GM08714 (cell line): ENCODE results near the gene BOLA1.
A peak's percentile ranks its signal among the peaks of the same experiment; 100 is the strongest.

Experiments used
- H3K4me3 ChIP-seq: fragments of 200-500 bp; sonication (Bioruptor generic); 2 replicates; pipeline ENCODE4 v1.5.1; 2014; ENCODE audit warnings: mild to moderate bottlenecking, low read length, inconsistent platforms
- ZNF274 ChIP-seq: IDR thresholded peaks from 2 replicates; pipeline ENCODE4 v1.6.1; 2012; ENCODE audit warnings: mild to moderate bottlenecking, low read depth, low read length

Gene BOLA1

DNA sequence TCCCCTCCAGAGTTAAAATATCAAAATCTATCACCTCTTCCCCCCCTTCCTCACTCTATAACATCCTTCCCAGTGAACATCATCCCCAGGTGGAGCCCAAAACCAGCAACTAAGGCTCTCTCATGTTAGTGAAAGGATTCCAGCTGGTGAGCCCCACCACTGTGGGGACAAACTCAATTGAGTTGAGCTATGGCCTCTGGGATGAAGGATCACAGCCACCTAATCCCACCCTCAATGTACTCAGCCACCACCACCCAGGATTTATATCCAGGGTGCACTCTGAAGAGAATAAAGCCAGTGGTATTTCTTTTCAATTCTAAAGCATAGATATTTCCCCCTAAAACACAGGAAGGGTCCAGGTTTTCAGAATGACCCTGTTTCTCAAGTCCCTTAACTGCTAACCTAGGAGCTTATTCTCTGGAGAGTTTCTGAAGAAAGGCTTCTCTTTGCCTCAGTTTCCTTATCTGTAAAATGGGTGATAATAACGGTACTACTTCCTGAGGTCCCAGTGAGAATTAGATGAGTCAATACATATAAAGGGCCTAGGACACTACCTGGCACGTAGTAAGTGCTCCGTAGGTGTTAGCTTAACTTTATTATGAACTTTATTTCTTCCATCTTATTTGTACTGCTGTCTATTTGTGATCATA, 15.6 kb upstream of the BOLA1 start:
- no peak for TF ChIP-seq ZNF274
- H3K4me3 ChIP-seq, result no peak overlapping the region

DNA sequence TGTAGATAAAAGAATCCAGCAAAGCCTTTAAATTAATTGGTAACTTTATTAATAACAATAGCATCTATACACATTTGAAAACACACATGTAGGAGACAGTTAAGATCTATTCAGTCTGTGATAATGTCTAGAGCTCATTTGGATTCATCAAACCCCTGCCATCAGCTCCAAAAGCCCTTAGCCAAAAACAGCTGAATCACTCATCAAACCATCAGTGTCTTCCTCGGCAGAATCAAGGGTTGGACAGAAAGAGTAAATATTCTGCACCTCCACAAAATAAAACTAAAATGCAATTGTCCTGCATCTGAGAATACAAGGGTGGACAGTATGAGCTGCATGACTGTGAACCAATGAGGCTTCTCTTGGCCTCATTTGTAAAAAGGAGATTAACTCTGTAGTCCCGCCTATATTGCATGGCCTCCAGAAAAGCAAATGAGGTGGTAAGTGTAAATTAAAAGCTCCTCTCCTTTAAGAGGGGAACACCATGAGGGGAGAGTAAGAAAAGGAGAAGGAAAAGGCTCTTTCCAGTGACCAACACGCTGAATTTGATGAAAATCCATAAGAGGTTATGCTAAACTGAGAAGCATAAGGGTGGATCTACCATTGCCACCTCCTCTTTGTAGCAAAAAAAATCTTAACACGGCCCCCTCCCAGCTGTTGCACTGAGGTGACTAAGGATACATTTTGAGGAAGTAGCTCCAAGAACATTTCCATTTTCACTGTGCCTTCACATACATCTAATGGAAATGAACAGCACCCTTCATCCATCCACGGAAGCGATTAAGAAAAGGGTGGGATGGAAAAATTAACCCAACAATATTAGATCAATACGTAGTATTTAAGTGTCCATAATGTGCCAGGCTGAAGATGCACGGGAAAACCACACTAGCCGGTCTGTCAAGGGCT, 14.7 kb upstream of the BOLA1 start:
- TF ChIP-seq ZNF274, result no peak
- H3K4me3 ChIP-seq, result peak overlapping the region; percentile 98

DNA sequence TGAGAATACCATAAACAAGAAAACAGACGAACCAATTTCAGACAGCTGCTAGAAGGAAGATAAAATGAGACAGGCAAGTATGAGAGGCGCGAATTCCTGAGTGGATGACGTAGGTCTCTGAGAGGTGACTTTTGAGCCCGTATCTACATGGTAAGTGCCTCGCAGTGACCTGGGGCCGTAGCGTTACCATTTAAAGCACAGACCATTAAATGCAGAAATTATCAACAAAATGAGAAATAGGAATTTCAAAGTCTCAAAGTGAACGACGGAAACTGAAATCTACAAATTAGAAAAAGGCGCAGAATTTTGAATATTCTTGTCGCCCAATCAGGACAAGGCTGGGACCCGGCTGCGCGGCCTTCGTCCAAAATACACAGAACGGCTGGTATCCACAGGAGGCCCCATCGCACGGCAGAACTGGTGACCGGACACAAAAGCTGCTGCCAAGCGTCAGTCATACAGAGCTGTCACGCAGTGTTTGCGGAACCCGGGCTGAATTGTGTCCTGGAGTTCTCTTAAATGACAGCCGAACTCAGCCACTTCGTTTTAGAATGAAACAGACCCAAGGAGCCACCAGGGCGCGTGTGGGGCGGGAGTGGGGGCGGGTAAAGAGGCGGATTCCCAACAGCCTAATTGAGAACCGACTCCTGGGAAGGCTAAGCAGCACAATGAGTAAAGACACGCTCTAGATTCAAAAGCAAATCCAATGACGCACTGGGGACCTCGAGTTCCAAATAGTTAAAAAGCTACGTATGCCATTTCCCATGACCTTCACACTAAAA, 13.8 kb upstream of the BOLA1 start:
- H3K4me3 ChIP-seq, result peak overlapping the region; percentile 98
- no peak for TF ChIP-seq ZNF274

DNA sequence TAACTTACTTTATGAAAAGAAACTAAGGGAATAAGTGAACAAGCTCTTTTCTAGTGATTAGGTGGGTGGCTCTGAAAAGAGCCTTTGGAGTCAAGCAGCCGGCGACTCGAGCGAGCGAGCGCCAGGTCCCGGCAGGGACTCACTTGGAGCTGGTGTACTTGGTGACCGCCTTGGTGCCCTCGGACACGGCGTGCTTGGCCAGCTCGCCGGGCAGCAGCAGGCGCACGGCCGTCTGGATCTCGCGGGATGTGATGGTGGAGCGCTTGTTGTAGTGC, 13.3 kb upstream of the BOLA1 start:
- H3K4me3 ChIP-seq, result peak overlapping the region; percentile 98

DNA sequence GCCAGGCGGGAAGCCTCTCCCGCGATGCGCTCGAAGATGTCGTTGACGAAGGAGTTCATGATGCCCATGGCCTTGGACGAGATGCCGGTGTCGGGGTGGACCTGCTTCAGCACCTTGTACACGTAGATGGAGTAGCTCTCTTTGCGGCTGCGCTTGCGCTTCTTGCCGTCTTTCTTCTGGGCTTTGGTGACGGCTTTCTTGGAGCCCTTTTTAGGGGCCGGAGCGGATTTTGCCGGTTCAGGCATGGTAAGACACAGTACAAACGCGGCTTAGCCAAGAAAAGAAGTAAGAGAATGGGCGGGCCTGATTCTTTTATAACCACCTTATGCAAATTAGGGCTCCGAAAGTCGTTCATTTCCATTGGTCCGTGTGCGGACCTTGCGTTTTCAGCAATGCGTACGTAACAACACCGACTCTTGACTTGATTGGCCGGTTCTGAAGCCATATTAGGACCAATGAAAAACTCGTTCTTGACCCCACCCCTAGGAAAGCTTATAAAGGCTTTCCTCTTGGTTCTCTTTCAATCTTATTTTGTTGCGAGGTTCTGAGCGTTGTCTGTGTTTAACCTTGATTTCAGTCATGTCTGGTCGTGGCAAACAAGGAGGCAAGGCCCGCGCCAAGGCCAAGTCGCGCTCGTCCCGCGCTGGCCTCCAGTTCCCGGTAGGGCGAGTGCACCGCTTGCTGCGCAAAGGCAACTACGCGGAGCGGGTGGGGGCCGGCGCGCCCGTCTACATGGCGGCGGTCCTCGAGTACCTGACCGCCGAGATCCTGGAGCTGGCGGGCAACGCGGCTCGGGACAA, 12.8 kb upstream of the BOLA1 start:
- no peak for TF ChIP-seq ZNF274
- peak overlapping the region; percentile 98; the same call in 1 of the 2 replicates for H3K4me3 ChIP-seq

DNA sequence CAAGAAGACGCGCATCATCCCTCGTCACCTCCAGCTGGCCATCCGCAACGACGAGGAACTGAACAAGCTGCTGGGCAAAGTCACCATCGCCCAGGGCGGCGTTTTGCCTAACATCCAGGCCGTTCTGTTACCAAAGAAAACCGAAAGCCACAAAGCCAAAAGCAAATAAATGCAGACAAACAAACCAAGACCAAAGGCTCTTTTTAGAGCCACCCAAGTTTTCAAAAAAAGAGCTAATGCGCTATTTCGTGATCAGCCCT, 12.2 kb upstream of the BOLA1 start:
- peak overlapping the region; percentile 78 for H3K4me3 ChIP-seq

DNA sequence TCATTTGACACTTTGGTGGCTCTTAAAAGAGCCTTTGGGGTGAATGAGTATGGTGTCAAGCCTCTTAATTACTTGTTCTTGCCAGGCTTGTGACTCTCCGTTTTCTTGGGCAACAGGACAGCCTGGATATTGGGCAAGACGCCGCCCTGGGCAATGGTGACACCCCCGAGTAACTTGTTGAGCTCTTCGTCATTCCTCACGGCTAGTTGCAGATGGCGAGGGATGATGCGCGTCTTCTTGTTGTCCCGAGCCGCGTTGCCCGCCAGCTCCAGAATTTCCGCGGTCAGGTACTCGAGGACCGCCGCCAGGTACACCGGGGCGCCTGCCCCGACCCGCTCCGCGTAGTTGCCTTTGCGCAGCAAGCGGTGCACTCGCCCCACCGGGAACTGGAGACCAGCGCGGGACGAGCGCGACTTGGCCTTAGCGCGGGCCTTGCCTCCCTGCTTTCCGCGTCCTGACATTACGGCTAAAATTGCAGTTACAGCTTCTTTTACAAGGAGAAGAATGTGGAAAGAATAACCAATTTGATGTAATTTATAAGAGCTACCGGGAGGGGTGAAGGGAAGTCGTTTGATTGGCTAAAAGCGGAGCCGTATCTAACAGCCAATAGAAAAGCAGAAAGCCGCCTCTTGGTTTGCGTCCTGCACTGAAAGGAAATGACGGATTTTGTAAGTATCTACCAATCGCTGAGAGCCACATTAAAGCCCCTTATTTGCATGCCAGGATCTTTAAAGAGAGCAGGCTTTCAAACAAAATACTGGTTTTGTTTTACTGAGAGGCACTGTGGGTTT, 11.7 kb upstream of the BOLA1 start:
- TF ChIP-seq ZNF274, result no peak
- peak overlapping the region; percentile 95 for H3K4me3 ChIP-seq

DNA sequence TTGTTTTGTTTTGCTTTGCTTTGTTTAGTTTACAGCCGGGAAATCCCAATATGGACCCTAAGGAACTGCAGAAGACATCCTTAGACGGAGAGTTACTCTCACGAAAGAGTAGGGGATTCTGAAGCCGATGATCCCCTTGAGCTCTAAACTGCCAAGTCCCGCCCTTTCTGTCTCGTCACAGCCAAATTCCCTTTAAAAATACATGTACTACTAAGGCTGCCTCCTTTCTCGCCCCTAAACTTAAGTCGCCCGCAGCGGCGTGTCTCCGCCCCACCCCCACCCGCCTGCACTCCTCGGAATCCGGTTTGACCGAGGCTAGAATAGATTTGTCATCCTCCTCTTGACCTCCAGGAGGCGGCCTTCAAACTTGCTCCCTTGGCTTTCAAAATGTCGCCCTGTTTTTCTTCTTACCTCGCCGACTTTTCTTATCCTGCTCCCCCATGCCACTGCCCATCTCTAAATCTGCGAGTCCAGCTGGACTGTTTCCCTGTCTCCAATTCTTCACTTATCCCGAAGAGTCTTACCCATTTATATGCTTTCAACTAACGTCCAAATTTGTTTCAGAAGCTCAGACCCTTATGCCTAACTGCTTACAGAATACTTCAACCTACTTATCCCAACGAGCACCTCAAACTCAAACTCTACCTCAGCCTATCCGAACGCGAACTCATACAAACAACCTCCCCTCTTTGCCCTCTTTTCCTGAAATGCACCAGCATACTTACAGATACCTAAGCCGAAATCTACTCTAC, 10.9 kb upstream of the BOLA1 start:
- peak overlapping the region; percentile 95 for H3K4me3 ChIP-seq
- no peak for TF ChIP-seq ZNF274

DNA sequence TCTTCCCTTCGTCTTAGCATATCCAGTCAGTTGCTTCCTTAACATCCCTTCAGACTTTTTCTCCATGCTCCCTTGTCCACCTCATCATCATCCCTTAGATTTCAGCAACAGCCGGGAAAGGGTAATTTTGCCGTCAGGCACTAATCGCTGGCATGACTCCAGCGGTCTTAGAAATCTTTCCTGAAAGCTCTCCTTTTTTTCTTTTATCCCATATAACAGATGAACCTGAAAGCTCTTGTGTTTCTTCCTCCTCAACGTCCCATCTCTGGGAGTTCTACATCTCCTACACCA, 10.4 kb upstream of the BOLA1 start:
- TF ChIP-seq ZNF274, result no peak
- H3K4me3 ChIP-seq, result peak overlapping the region; percentile 95

DNA sequence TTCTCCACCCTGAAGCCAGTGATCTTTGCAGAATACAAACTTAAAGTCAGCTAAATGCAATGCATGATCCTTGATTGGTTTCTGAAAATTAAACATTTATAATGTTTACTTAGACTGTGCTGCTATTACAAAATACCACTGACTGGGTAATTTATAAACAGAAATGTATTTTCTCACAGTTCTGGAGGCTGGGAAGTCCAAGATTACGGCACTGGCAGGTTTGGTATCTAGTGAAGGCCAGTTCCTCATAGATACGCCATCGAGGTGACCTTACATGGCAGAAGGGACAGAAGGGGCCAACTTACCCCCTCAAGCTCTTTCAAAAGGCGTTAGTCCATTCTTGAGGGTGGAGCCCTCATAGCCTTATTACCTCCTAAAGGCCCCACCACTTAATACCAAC, 2.8 kb upstream of the BOLA1 start:
- TF ChIP-seq ZNF274, result no peak

DNA sequence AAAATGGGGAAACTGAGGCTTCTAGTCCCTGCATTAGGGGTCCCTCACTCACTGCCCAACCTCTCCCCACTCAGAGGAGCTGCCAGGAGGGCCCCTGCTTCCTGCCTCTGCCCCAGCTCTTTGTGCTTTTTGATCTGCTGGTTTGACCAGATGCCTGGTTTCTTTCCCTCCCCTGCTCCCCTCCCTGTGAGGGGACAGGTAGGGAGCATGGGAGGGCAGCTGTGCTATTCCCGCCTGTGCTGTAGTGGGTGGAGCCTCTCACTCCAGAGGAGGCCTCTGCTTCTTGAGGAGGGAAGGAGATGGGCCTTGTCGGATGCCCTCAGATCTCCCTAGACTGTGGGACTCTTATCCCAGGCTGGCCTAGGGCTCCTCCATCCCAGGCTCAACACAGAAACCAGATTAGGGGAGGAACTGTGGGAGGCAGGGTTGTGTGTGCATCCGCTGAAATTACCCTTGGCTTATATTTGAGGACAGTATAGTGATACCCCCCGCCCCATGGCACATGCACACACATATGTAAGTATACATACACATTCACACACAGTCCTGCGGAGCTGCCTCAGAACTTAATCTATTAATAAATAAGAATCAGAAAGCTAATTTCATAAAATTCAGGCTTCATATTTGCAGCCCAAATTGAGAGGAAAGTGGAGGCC, 4.6 kb downstream of the BOLA1 start:
- H3K4me3 ChIP-seq, result no peak overlapping the region
- no peak for TF ChIP-seq ZNF274

More for the DNA sequence above, 2.8 kb upstream of the BOLA1 start:
- H3K4me3 ChIP-seq, result no peak overlapping the region

DNA sequence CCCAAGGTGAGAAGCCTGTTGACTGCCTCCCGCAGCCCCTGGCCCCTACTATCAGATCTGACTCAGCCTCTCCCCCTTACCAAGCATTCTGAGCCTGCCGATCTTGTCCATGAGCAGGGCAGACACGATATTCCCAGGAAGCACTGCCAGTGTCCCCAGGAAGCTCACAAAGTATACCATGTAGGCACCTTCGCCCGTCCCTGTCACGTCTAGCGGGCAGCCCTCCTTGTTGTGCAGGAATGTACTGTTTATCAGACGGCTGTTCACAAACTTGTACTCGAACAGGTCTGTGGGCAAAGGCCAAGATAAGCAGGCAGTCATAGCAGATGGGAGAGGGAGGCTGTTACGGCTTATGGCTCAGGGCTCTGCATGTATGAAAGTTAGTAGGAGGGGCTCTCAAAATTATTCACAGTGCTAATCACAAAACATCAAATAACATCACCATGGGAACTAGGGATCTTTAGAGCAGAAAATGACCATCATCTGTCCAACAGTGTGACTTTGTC, 7.3 kb downstream of the BOLA1 start:
- H3K4me3 ChIP-seq, result no peak overlapping the region
- TF ChIP-seq ZNF274, result no peak

DNA sequence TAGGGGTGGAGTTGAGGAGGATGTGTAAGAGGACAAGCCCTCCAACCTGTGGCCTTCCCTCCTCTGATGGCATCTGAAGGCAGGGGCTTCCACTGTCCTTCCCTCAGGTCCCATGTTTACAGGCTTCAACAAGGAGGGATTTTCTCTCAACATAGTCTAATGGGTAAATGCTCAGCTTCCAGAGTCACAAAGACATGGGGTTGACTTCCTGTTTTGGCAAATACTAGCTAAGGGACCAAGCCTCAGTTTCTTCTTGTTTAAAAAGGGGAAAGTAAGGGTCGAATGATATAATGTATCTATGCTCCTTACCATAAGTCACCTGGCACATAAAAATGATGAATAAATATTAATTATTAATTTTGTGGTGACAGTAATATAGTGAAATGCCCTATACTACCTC, 15.2 kb downstream of the BOLA1 start:
- no peak for TF ChIP-seq ZNF274

More for the DNA sequence above, 15.2 kb downstream of the BOLA1 start:
- H3K4me3 ChIP-seq, result no peak overlapping the region
